Epithelial cell of prostate (primary cell): Measurements from ENCODE around the gene PTPRJ.

Source experiments
- DNase-seq: peaks from one replicate; pipeline ENCODE4 v3.0.0-alpha.2; 2011; ENCODE audit warnings: low read depth, low spot score
- H3K27ac ChIP-seq: fragments of 450-650 bp; 2 replicates; pipeline ENCODE4 v1.5.1; 2017; ENCODE audit warnings: mild to moderate bottlenecking

PTPRJ gene

GRCh38 chr11:48104568-48104924 is 124.2 kb downstream of the PTPRJ start:
- no peak overlapping the region for H3K27ac ChIP-seq
- no peak for DNase-seq

GRCh38 chr11:48105096-48105990 is 125.0 kb downstream of the PTPRJ start:
- DNase-seq = no peak
- H3K27ac ChIP-seq = no peak overlapping the region

GRCh38 chr11:48106166-48106565 is 125.8 kb downstream of the PTPRJ start:
- no peak overlapping the region for H3K27ac ChIP-seq
- no peak for DNase-seq

- H3K27ac ChIP-seq = no peak overlapping the region
- no peak for DNase-seq
These were observed 126.9 kb downstream of the PTPRJ start for GRCh38 chr11:48107188-48107704.

GRCh38 chr11:48108231-48109045 is 128.1 kb downstream of the PTPRJ start:
- no peak for DNase-seq
- no peak overlapping the region for H3K27ac ChIP-seq

GRCh38 chr11:48109046-48109666 is 128.8 kb downstream of the PTPRJ start:
- H3K27ac ChIP-seq = no peak overlapping the region
- DNase-seq = no peak

GRCh38 chr11:48110509-48110766 is 130.1 kb downstream of the PTPRJ start:
- DNase-seq = no peak
- no peak overlapping the region for H3K27ac ChIP-seq

GRCh38 chr11:48111891-48112290 is 131.5 kb downstream of the PTPRJ start:
- no peak for DNase-seq
- H3K27ac ChIP-seq = no peak overlapping the region

- DNase-seq = no peak
- H3K27ac ChIP-seq = no peak overlapping the region
These were observed 134.4 kb downstream of the PTPRJ start for GRCh38 chr11:48114740-48115139.

- H3K27ac ChIP-seq = no peak overlapping the region
- DNase-seq = no peak
These were observed 136.3 kb downstream of the PTPRJ start for GRCh38 chr11:48116437-48117228.

GRCh38 chr11:48122246-48122645 is 141.9 kb downstream of the PTPRJ start:
- no peak for DNase-seq
- H3K27ac ChIP-seq = no peak overlapping the region

- DNase-seq = no peak
- no peak overlapping the region for H3K27ac ChIP-seq
These were observed 142.3 kb downstream of the PTPRJ start for GRCh38 chr11:48122656-48123055.

- no peak for DNase-seq
- no peak overlapping the region for H3K27ac ChIP-seq
These were observed 143.0 kb downstream of the PTPRJ start for GRCh38 chr11:48123254-48123875.

GRCh38 chr11:48123934-48124755 is 143.8 kb downstream of the PTPRJ start:
- H3K27ac ChIP-seq = no peak overlapping the region
- DNase-seq = no peak

- DNase-seq = no peak
- H3K27ac ChIP-seq = no peak overlapping the region
These were observed 144.5 kb downstream of the PTPRJ start for GRCh38 chr11:48124880-48125279.

- DNase-seq = no peak
- no peak overlapping the region for H3K27ac ChIP-seq
These were observed 145.5 kb downstream of the PTPRJ start for GRCh38 chr11:48125866-48126265.

GRCh38 chr11:48127521-48128183 is 147.3 kb downstream of the PTPRJ start:
- H3K27ac ChIP-seq = no peak overlapping the region
- no peak for DNase-seq

GRCh38 chr11:48129697-48130395 is 149.5 kb downstream of the PTPRJ start:
- no peak for DNase-seq
- H3K27ac ChIP-seq = no peak overlapping the region
